Hypothalamus (tissue), 51 donors: ENCODE results near the gene PIK3CG.
"Not testable (repeated sequence)": the region's sequence is repeated elsewhere in the genome, so short reads cannot be mapped to it uniquely, and the experiment has no call there.

ENCODE experiments used
- DNase-seq, 51 donors: peaks; one replicate each; lab custom pipeline; 2025; lab: John Stamatoyannopoulos, UW

PIK3CG gene

GRCh38 chr7:106927536-106927935 lies 62.5 kb downstream of the PIK3CG start:
- DNase-seq: peak in 2 of 51 donors; percentile 2 to 38

DNA sequence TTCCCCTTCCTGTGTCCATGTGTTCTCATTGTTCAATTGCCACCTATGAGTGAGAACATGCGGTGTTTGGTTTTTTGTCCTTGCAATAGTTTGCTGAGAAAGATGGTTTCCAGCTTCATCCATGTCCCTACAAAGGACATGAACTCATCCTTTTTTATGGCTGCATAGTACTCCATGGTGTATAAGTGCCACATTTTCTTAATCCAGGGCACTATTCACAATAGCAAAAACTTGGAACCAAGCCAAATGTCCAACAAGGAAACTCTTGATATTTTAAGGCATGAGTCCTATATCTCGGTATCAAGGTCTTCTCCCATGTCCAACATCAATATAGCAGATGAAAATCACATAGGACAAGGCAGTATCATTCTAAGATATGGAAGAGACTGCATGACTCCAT lies 64.5 kb downstream of the PIK3CG start:
- not testable (repeated sequence) for DNase-seq

GRCh38 chr7:106936236-106936635 lies 71.2 kb downstream of the PIK3CG start:
- no peak for DNase-seq

DNA sequence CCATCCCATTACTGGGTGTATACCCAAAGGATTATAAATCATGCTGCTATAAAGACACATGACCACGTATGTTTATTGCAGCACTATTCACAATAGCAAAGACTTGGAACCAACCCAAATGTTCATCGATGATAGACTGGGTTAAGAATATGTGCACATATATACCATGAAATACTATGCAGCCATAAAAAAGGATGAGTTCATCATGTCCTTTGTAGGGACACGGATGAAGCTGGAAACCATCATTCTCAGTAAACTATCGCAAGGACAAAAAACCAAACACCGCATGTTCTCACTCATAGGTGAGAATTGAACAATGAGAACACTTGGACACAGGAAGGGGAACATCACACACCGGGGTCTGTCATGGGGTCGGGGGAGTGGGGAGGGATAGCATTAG lies 73.0 kb downstream of the PIK3CG start:
- not testable (repeated sequence) for DNase-seq

DNA sequence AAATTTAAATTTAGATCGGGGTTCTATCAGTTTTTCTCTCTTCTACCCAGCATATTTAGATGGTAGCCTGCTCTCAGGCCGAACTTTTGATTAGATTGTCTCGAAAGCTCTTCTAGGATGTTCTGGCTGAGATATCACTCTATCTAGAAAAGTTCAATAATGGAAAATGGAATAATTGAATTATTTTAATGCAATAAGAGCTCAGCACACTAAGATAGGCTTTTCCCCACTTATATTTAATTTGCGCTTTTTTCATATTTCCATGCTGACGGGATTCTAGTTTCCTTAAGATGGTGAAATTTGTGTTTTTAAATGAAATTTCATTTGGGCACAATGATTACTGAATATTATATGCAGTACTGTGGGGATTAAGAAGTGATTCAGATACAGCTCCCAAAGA lies 73.7 kb downstream of the PIK3CG start:
- DNase-seq: no peak

GRCh38 chr7:106944035-106944665 lies 79.1 kb downstream of the PIK3CG start:
- DNase-seq: no peak

DNA sequence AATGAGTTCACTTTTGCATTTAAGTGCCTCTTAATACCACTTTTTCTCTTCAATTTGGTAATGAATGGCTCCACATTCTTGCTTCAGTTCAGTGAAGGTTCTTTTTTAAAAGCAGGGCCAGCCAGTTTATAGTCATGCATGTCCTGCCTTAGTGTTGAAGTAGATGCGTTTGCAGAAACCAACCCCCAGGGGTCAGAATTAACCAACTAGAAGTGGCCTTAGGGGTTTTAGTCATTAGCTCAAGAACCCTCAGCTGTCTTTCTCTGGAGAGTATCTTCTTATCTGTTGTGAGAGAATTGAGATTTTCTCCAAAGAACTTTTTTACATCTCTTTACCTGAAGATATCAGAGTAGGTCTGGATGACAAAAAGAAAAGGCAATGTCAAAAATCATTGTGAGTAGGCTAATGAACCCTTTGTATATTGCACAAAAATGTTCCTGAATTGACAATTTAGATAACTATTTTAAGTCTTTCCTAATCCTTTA lies 82.2 kb downstream of the PIK3CG start:
- peak in 20 of 51 donors; percentile 3 to 60 (median 24) for DNase-seq

- no peak for DNase-seq
These were observed 87.0 kb downstream of the PIK3CG start for GRCh38 chr7:106952001-106952657.

- DNase-seq: peak in 3 of 51 donors; percentile 7 to 46 (median 31)
These were observed 87.7 kb downstream of the PIK3CG start for GRCh38 chr7:106952658-106953231.

- DNase-seq: no peak
These were observed 89.8 kb downstream of the PIK3CG start for GRCh38 chr7:106954840-106955239.

GRCh38 chr7:106955857-106956256 lies 90.8 kb downstream of the PIK3CG start:
- DNase-seq: not testable (repeated sequence)
